Stimulated activated CD4-positive, alpha-beta T cell treated with anti-CD3 and anti-CD28 coated beads, Interleukin-1b, Interleukin-23, amount 100 ng/mL, for 4 hours (primary cell): ENCODE data around the gene GAPDH.
"Not testable (repeated sequence)": the region's sequence is repeated elsewhere in the genome, so short reads cannot be mapped to it uniquely, and the experiment has no call there.

Experiments
- DNase-seq, 2 donors: peaks; one replicate each; pipeline ENCODE4 v3.0.0-alpha.2; 2020; ENCODE audit warnings: low read depth in 2 of 2

Gene GAPDH

GRCh38 chr12:6546016-6546415 is 11.7 kb downstream of the GAPDH start:
- DNase-seq, result no peak

- DNase-seq, result no peak
These were observed 13.2 kb downstream of the GAPDH start for GRCh38 chr12:6547566-6547965.

- no peak for DNase-seq
These were observed 13.7 kb downstream of the GAPDH start for GRCh38 chr12:6547987-6548386.

- DNase-seq, result no peak
These were observed 14.2 kb downstream of the GAPDH start for GRCh38 chr12:6548556-6548955.

- no peak for DNase-seq
These were observed 14.8 kb downstream of the GAPDH start for GRCh38 chr12:6548966-6549683.

GRCh38 chr12:6549684-6550151 is 15.4 kb downstream of the GAPDH start:
- no peak for DNase-seq

- DNase-seq, result no peak
These were observed 16.2 kb downstream of the GAPDH start for GRCh38 chr12:6550294-6551062.

- no peak for DNase-seq
These were observed 16.7 kb downstream of the GAPDH start for GRCh38 chr12:6551063-6551461.

GRCh38 chr12:6551496-6552139 is 17.3 kb downstream of the GAPDH start:
- DNase-seq, result no peak

- DNase-seq, result no peak
These were observed 17.8 kb downstream of the GAPDH start for GRCh38 chr12:6552140-6552551.

- no peak for DNase-seq
These were observed 18.9 kb downstream of the GAPDH start for GRCh38 chr12:6553051-6553868.

GRCh38 chr12:6554168-6555017 is 20.1 kb downstream of the GAPDH start:
- peak; percentile 52 to 61 for DNase-seq

GRCh38 chr12:6555018-6555691 is 20.8 kb downstream of the GAPDH start:
- DNase-seq, result no peak

GRCh38 chr12:6556496-6556817 is 22.1 kb downstream of the GAPDH start:
- not testable (repeated sequence) for DNase-seq

- DNase-seq, result no peak
These were observed 22.5 kb downstream of the GAPDH start for GRCh38 chr12:6556857-6557256.

- not testable (repeated sequence) for DNase-seq
These were observed 23.9 kb downstream of the GAPDH start for GRCh38 chr12:6558014-6558760.

- no peak for DNase-seq
These were observed 25.2 kb downstream of the GAPDH start for GRCh38 chr12:6559500-6559899.

- no peak for DNase-seq
These were observed 26.3 kb downstream of the GAPDH start for GRCh38 chr12:6560501-6561205.

- no peak for DNase-seq
These were observed 28.6 kb downstream of the GAPDH start for GRCh38 chr12:6562881-6563280.
